ENCODE data around the gene STRADB. TPM values are rescaled to one million over a fixed set of nuclear protein-coding genes. Genes with fewer than 3 reads are reported as not detected.
A peak's percentile ranks its signal among the peaks of the same experiment; 100 is the strongest.

Gene STRADB
- total and polyA plus RNA-seq, 8 donors = 8.1 to 19.1 (median 11.7) TPM

DNA sequence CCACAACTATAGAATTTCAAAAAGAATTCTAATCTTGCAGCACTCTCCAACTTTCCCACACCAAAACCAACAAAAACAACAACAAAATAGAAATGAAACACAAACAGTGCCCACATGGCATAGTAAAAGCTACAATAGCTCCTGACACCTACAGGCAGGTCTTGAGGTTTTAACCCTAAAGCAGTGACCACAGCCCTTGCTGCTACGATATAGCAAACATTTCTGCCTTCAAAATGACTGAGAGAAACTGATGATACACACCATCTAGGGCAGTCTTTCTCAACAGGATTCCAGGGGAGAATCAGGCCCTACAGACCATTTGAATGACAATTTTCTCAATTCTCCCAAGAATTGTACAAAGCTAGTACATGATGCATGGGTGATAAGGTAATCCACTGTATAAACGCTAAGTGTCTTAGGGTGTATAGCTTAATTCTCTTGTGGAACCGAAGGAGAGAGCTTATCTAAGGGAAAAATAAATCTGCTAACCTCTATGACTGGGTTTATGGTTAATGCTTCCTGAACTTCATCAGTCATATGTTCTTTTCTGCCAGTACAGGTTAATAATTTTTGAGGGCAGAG, 46.8 kb upstream of the STRADB start:
- 35 to 40% methylated on average over 3 of the region's 3 CpGs for WGBS, 2 donors
- Histone ChIP-seq H3K27me3 (no peaks in the 10 kb centered on the region), H3K9me3 (no peaks in the 10 kb centered on the region), H3K4me3 (no peak overlapping the region), H3K4me1 (peaks cover 39 to 64% (median 48%) of the 10 kb centered on the region in 3 donors), H3K27ac (peak overlapping the region in 2 of 4 donors; percentile 90 to 93), H3K36me3 (no peaks in the 10 kb centered on the region)
- DNase-seq (no peak), ATAC-seq (peak in 3 of 4 donors; percentile 9 to 33 (median 22)), FAIRE-seq (no peak)
- intact Hi-C loops (cut with DNase I) = loop anchor here in 1 of 3 donors (10.0 kb wide), 1 partner anchor 50 kb away; the partner anchor contains the start of genes STRADB and TRAK2
- TF ChIP-seq CTCF (IDR thresholded peaks at IDR 0.05) = no peak

DNA sequence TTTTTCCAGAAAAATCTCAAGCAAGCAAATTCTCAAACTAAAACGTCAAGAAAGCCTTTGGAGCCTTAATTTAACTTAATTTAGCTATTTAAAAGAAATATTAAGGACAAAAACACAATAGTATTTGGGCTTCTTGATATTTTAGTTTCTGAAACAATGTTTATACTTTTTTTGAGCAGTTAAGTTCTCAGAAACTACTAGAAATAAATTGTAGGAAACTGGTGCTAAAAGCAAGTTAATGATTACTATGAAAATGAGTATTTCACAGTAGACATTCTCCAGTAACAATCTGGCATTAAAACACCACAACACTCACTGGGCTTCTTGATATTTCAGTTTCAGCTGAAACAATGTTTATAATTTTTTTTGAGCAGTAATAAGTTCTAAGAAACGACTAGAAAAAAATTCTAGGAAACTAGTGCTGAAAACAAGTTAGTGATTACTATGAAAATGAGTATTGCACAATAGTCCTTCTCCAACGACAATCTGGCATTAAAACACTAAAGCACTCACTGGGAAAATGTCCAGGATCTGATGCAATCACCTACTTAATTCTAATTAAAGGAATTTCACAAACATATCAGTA, 45.4 kb upstream of the STRADB start:
- Histone ChIP-seq H3K4me1 (peaks cover 34 to 59% (median 48%) of the 10 kb centered on the region in 3 donors), H3K36me3 (no peaks in the 10 kb centered on the region), H3K9me3 (no peaks in the 10 kb centered on the region), H3K27me3 (no peaks in the 10 kb centered on the region), H3K27ac (peak overlapping the region; percentile 32 to 93 (median 71)), H3K4me3 (peak overlapping the region in 2 of 4 donors; percentile 8)
- intact Hi-C loops (cut with DNase I) = loop anchor here in 1 of 3 donors (10.0 kb wide), 1 partner anchor 49 kb away; the partner anchor contains the start of genes STRADB and TRAK2
- 6 to 14% methylated on average over 3 of the region's 3 CpGs for WGBS, 2 donors
- DNase-seq (peak in 3 of 6 donors; percentile 38 to 64 (median 40)), ATAC-seq (peak; percentile 72 to 87 (median 82)), FAIRE-seq (peak; percentile 83)
- TF ChIP-seq CTCF (IDR thresholded peaks at IDR 0.05) = no peak

DNA sequence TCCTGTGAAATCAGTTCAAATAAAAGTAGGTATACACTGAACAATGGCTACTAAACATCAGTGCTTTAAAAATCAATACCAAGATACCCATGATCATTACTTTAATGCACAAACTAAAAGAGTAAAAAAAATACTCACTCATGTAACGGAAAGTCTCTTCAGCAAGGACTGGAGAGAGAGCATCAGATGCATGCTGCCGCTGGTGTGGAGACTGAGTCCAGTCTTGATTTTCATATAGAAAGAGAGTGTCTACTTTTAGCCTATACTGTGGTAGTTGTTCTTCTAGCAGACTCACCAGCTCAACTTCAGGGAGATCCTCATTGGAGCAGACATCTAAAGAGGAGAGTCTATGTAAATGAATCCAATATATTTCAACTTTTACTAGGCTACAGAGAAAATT, 44.3 kb upstream of the STRADB start:
- 52 to 67% methylated on average over 2 of the region's 2 CpGs for WGBS, 2 donors

GRCh38 chr2:201408931-201409330, 42.6 kb upstream of the STRADB start:
- H3K4me1 ChIP-seq = peaks cover 28 to 32% (median 31%) of the 10 kb centered on the region in 3 donors
- DNase-seq (no peak), ATAC-seq (no peak), FAIRE-seq (no peak)
- H3K27me3 ChIP-seq = no peaks in the 10 kb centered on the region
- intact Hi-C loops (cut with DNase I) = loop anchor here in 1 of 3 donors (10.0 kb wide), 1 partner anchor 46 kb away; the partner anchor contains the start of genes STRADB and TRAK2
- no peak overlapping the region for H3K4me3 ChIP-seq
- H3K9me3 ChIP-seq = no peaks in the 10 kb centered on the region
- no peak overlapping the region for H3K27ac ChIP-seq
- no peaks in the 10 kb centered on the region for H3K36me3 ChIP-seq
- no peak for TF ChIP-seq CTCF (IDR thresholded peaks at IDR 0.05)
- 84 to 88% methylated on average over 3 of the region's 3 CpGs for WGBS, 2 donors

More for the DNA sequence above, 44.3 kb upstream of the STRADB start:
- intact Hi-C loops (cut with DNase I) = loop anchor here in 1 of 3 donors (10.0 kb wide), 1 partner anchor 48 kb away; the partner anchor contains the start of genes STRADB and TRAK2
- DNase-seq (no peak), FAIRE-seq (peak; percentile 26), ATAC-seq (peak in 1 of 4 donors; percentile 8)
- Histone ChIP-seq H3K4me3 (no peak overlapping the region), H3K4me1 (peaks cover 31 to 49% (median 41%) of the 10 kb centered on the region in 3 donors), H3K9me3 (no peaks in the 10 kb centered on the region), H3K27ac (peak overlapping the region in 1 of 4 donors; percentile 93), H3K36me3 (no peaks in the 10 kb centered on the region), H3K27me3 (no peaks in the 10 kb centered on the region)
- no peak for TF ChIP-seq CTCF (IDR thresholded peaks at IDR 0.05)
